Measurements from ENCODE around the gene DHX38.

DHX38 gene

GRCh38 chr16:72101195-72101594 is 7.5 kb downstream of the DHX38 start:
- TF ChIP-seq REST (IDR thresholded peaks at IDR 0.05; ENCODE audit: insufficient read depth in 1 of 2, low read depth in 2 of 2, low read length in 2 of 2) (no peak), POLR2AphosphoS5 (IDR thresholded peaks at IDR 0.05; ENCODE audit: low read depth, low read length) (no peak), SIN3A (IDR thresholded peaks at IDR 0.05; ENCODE audit: borderline replicate concordance, insufficient read depth, low read length) (no peak), TAF1 (IDR thresholded peaks at IDR 0.05; ENCODE audit: borderline replicate concordance, insufficient read depth, low read length) (no peak), FOXP2 (optimal IDR thresholded peaks at IDR 0.05; ENCODE audit: borderline replicate concordance, extremely low read depth, extremely low read length, insufficient read depth) (no peak)

GRCh38 chr16:72104905-72105304 is 11.3 kb downstream of the DHX38 start:
- TF ChIP-seq TAF1 (IDR thresholded peaks at IDR 0.05; ENCODE audit: borderline replicate concordance, insufficient read depth, low read length) (no peak), POLR2AphosphoS5 (IDR thresholded peaks at IDR 0.05; ENCODE audit: low read depth, low read length) (no peak), SIN3A (IDR thresholded peaks at IDR 0.05; ENCODE audit: borderline replicate concordance, insufficient read depth, low read length) (no peak), REST (IDR thresholded peaks at IDR 0.05; ENCODE audit: insufficient read depth in 1 of 2, low read depth in 2 of 2, low read length in 2 of 2) (no peak), FOXP2 (optimal IDR thresholded peaks at IDR 0.05; ENCODE audit: borderline replicate concordance, extremely low read depth, extremely low read length, insufficient read depth) (no peak)

- TF ChIP-seq FOXP2 (optimal IDR thresholded peaks at IDR 0.05; ENCODE audit: borderline replicate concordance, extremely low read depth, extremely low read length, insufficient read depth) (no peak), SIN3A (IDR thresholded peaks at IDR 0.05; ENCODE audit: borderline replicate concordance, insufficient read depth, low read length) (no peak)
Observed at GRCh38 chr16:72105978-72106377, 12.3 kb downstream of the DHX38 start.

GRCh38 chr16:72107371-72107770 is 13.7 kb downstream of the DHX38 start:
- no peak for TF ChIP-seq REST (IDR thresholded peaks at IDR 0.05; ENCODE audit: insufficient read depth in 1 of 2, low read depth in 2 of 2, low read length in 2 of 2)
- TF ChIP-seq POLR2AphosphoS5 (IDR thresholded peaks at IDR 0.05; ENCODE audit: low read depth, low read length) = no peak
- no peak for TF ChIP-seq TAF1 (IDR thresholded peaks at IDR 0.05; ENCODE audit: borderline replicate concordance, insufficient read depth, low read length)
- no peak for TF ChIP-seq SIN3A (IDR thresholded peaks at IDR 0.05; ENCODE audit: borderline replicate concordance, insufficient read depth, low read length)

- TF ChIP-seq REST (IDR thresholded peaks at IDR 0.05; ENCODE audit: insufficient read depth in 1 of 2, low read depth in 2 of 2, low read length in 2 of 2) (no peak), SIN3A (IDR thresholded peaks at IDR 0.05; ENCODE audit: borderline replicate concordance, insufficient read depth, low read length) (no peak), FOXP2 (optimal IDR thresholded peaks at IDR 0.05; ENCODE audit: borderline replicate concordance, extremely low read depth, extremely low read length, insufficient read depth) (no peak), POLR2AphosphoS5 (IDR thresholded peaks at IDR 0.05; ENCODE audit: low read depth, low read length) (no peak), TAF1 (IDR thresholded peaks at IDR 0.05; ENCODE audit: borderline replicate concordance, insufficient read depth, low read length) (no peak)
Observed at GRCh38 chr16:72108353-72109102, 14.9 kb downstream of the DHX38 start.

Measured in PFSK-1 (cell line).